ENCODE data around the gene CLIC5. TPM values are rescaled to one million over a fixed set of nuclear protein-coding genes. Genes with fewer than 3 reads are reported as not detected.

The CLIC5 gene
- total RNA-seq, 1 experiment from 2014 or later: 0.05 TPM

DNA sequence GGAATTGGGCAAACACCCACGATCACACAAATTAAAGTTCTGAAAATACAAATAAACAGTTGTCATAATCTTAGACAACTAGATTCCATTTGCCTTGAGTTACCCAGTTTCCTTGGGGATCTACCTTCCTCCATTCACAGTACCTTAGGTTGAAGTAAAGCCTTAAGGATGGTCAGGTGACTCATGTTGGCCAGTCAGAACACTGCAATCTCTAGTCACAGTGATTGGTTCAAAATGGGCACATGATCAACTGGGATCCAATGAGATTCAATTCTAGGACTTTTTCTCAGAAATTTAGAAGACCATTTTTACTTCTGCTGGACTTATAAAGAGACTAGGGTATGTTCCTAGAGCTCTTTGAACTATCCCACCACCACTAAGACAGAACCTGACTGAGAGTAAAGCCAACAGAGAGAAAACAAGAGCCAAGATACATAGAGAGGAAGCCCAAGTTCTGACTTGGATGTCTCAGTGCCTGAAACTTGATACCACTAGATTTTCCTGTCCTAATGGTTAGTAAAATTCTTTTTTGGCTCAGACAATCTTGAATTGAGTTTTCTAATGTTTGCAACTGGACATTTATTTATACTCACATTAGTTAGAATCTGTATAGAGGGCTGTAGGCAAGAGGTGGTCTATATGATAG is 8.6 kb upstream of the CLIC5 start:
- TF ChIP-seq SIN3A (IDR thresholded peaks at IDR 0.05; ENCODE audit: borderline replicate concordance, insufficient read depth, low read depth, low read length): no peak
- no peak for TF ChIP-seq CTCF (IDR thresholded peaks at IDR 0.05)
- TF ChIP-seq TCF7L2 (IDR thresholded peaks at IDR 0.05; ENCODE audit: low read depth, low read length): no peak
- no peak for TF ChIP-seq POLR2AphosphoS5 (IDR thresholded peaks at IDR 0.05; ENCODE audit: low read depth, low read length)
- TF ChIP-seq REST (IDR thresholded peaks at IDR 0.05; ENCODE audit: insufficient read depth in 1 of 2, low read depth in 2 of 2, low read length in 1 of 2): no peak

DNA sequence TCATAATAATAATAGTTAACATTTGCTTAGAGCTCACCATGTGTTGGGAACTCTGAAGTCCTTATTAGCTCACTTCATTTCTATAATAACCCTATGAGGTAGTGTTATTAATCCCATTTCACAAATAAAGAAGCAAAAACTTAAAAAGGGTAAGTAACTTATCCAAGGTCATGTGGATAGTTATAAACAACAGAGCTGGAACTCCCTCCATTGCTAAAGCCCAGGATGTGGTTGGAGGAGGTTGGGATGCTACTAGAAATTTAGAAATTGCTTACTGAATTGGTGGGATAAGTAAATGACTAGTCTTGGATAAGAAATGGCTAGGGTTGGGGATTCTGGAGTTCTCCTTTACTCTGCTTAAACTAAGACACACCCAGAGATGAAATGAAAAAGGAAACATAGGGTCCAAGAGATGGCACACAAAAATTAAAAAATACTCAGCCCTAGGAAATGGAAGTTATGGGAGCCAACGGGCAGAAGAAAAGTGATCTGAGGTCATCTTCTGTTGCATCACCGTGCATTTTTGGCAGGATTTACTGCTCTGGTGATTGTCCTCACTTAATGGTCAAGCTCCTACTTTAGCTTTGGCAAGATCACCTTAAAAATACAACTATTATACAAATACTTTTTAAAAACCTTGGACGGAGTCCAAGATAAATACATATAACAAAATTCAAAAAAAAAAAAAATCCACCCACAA is 7.7 kb upstream of the CLIC5 start:
- intact Hi-C loops (cut with micrococcal nuclease; ENCODE audit: unreplicated experiment) (no loop called here), in situ Hi-C loops (cut with HindIII; ENCODE audit: low pct_unique_long_range_greater_than_20kb, low sequenced_read_pairs) (no loop called here)
- Histone ChIP-seq H3K36me3 (ENCODE audit: control insufficient read depth, insufficient read depth, low read length) (no peaks in the 10 kb centered on the region), H3K27ac (ENCODE audit: low read length) (no peak overlapping the region), H3K4me3 (ENCODE audit: low read depth in 2 of 2, low read length in 2 of 2) (no peak overlapping the region), H3K27me3 (ENCODE audit: control insufficient read depth, insufficient read depth, low read length) (peaks cover 5% of the 10 kb centered on the region), H3K9me3 (ENCODE audit: control insufficient read depth, insufficient read depth, low read depth, low read length) (no peaks in the 10 kb centered on the region), H3K4me1 (ENCODE audit: control insufficient read depth, insufficient read depth, low read length) (no peaks in the 10 kb centered on the region)
- TF ChIP-seq TCF7L2 (IDR thresholded peaks at IDR 0.05; ENCODE audit: low read depth, low read length) (no peak), CTCF (IDR thresholded peaks at IDR 0.05) (no peak), SIN3A (IDR thresholded peaks at IDR 0.05; ENCODE audit: borderline replicate concordance, insufficient read depth, low read depth, low read length) (no peak)
- DNase-seq (ENCODE audit: low read depth, low spot score) (no peak), ATAC-seq (no peak)
- BruUV-seq (replicated peaks): no TSS peak
- ChIA-PET POLR2A (no interaction called here), CTCF (no interaction called here)

More for the DNA sequence above, 8.6 kb upstream of the CLIC5 start:
- no TSS peak for BruUV-seq (replicated peaks)
- H3K36me3 ChIP-seq (ENCODE audit: control insufficient read depth, insufficient read depth, low read length): no peaks in the 10 kb centered on the region
- no peaks in the 10 kb centered on the region for H3K4me1 ChIP-seq (ENCODE audit: control insufficient read depth, insufficient read depth, low read length)
- no peak overlapping the region for H3K27ac ChIP-seq (ENCODE audit: low read length)
- intact Hi-C loops (cut with micrococcal nuclease; ENCODE audit: unreplicated experiment) (no loop called here), in situ Hi-C loops (cut with HindIII; ENCODE audit: low pct_unique_long_range_greater_than_20kb, low sequenced_read_pairs) (no loop called here)
- H3K27me3 ChIP-seq (ENCODE audit: control insufficient read depth, insufficient read depth, low read length): peaks cover 8% of the 10 kb centered on the region
- DNase-seq (ENCODE audit: low read depth, low spot score) (no peak), ATAC-seq (no peak)
- no peaks in the 10 kb centered on the region for H3K9me3 ChIP-seq (ENCODE audit: control insufficient read depth, insufficient read depth, low read depth, low read length)
- ChIA-PET CTCF (no interaction called here), POLR2A (no interaction called here)
- H3K4me3 ChIP-seq (ENCODE audit: low read depth in 2 of 2, low read length in 2 of 2): no peak overlapping the region

Measured in Panc1 (cell line).